ENCODE results near the gene CTSA.
A peak's percentile ranks its signal among the peaks of the same experiment; 100 is the strongest.

CTSA gene

GRCh38 chr20:45911486-45912343 is 20.6 kb downstream of the CTSA start, which contains the start of gene PLTP:
TSS of gene PLTP (minus strand) at chr20:45912155. CDS start at chr20:45911452, 703 bp downstream.
- peak within 1 kb of the TSS; percentile 49 for H3K4me3 ChIP-seq (ENCODE audit: low read depth, low read length)
- TF ChIP-seq CTCF (IDR thresholded peaks at IDR 0.05; ENCODE audit: borderline replicate concordance, insufficient read depth, low read depth, low read length) = no peak

GRCh38 chr20:45912344-45912682 is 21.2 kb downstream of the CTSA start:
- no peak overlapping the region for H3K4me3 ChIP-seq (ENCODE audit: low read depth, low read length)
- no peak for TF ChIP-seq CTCF (IDR thresholded peaks at IDR 0.05; ENCODE audit: borderline replicate concordance, insufficient read depth, low read depth, low read length)

- no peak for TF ChIP-seq CTCF (IDR thresholded peaks at IDR 0.05; ENCODE audit: borderline replicate concordance, insufficient read depth, low read depth, low read length)
Measured at GRCh38 chr20:45913116-45913515, 22.0 kb downstream of the CTSA start.

GRCh38 chr20:45917790-45918141 is 26.6 kb downstream of the CTSA start:
- H3K4me3 ChIP-seq (ENCODE audit: low read depth, low read length) = no peak overlapping the region
- no peak for TF ChIP-seq CTCF (IDR thresholded peaks at IDR 0.05; ENCODE audit: borderline replicate concordance, insufficient read depth, low read depth, low read length)

More at GRCh38 chr20:45913116-45913515, 22.0 kb downstream of the CTSA start:
- H3K4me3 ChIP-seq (ENCODE audit: low read depth, low read length) = no peak overlapping the region

GRCh38 chr20:45918182-45918737 is 27.1 kb downstream of the CTSA start:
- no peak for TF ChIP-seq CTCF (IDR thresholded peaks at IDR 0.05; ENCODE audit: borderline replicate concordance, insufficient read depth, low read depth, low read length)

GRCh38 chr20:45918779-45919537 is 27.8 kb downstream of the CTSA start:
- TF ChIP-seq CTCF (IDR thresholded peaks at IDR 0.05; ENCODE audit: borderline replicate concordance, insufficient read depth, low read depth, low read length) = no peak
- no peak overlapping the region for H3K4me3 ChIP-seq (ENCODE audit: low read depth, low read length)

More at GRCh38 chr20:45918182-45918737, 27.1 kb downstream of the CTSA start:
- H3K4me3 ChIP-seq (ENCODE audit: low read depth, low read length) = no peak overlapping the region

All from GM12875 (cell line).